Transverse colon (tissue), 4 donors: ENCODE data around the gene ZNF366. TPM values are rescaled to one million over a fixed set of nuclear protein-coding genes. Genes with fewer than 3 reads are reported as not detected.
A peak's percentile ranks its signal among the peaks of the same experiment; 100 is the strongest.

Experiments
- DNase-seq: peaks from one replicate; pipeline ENCODE4 v3.0.0-alpha.2; 2019
- H3K27ac ChIP-seq, 4 donors: fragments of 200-600 bp; sonication (generic); 2 replicates each; pipeline ENCODE4 v1.5.1; 2016 to 2018; ENCODE audit warnings: inconsistent platforms in 4 of 4
- H3K27me3 ChIP-seq: fragments of 200-600 bp; sonication (generic); 2 replicates; pipeline ENCODE4 v1.5.1; 2017; ENCODE audit warnings: inconsistent platforms
- H3K36me3 ChIP-seq, 4 donors: fragments of 200-600 bp; sonication (generic); 2 replicates each; pipeline ENCODE4 v1.5.1; 2017 to 2019; ENCODE audit warnings: inconsistent platforms in 4 of 4
- H3K4me1 ChIP-seq, 4 donors: fragments of 200-600 bp; sonication (generic); 2 replicates each; pipeline ENCODE4 v1.5.1; 2017 to 2020; ENCODE audit warnings: inconsistent platforms in 4 of 4
- H3K4me3 ChIP-seq, 4 donors: fragments of 200-600 bp; sonication (generic); 1 replicate in 1 of 4; 2 replicates in 3 of 4; pipeline versions ENCODE4 v1.5.1 to v1.6.1; 2017 to 2019; ENCODE audit warnings: inconsistent platforms in 4 of 4
- H3K9me3 ChIP-seq, 2 donors: fragments of 200-600 bp; sonication (generic); 2 replicates each; pipeline ENCODE4 v1.5.1; 2017 to 2019; ENCODE audit warnings: inconsistent platforms in 2 of 2
- CTCF ChIP-seq, 5 experiments: fragments of 200-600 bp in 3 of 5; fragments of 450-650 bp in 2 of 5; sonication (generic) in 3 of 5; IDR thresholded peaks; 1 replicate in 2 of 5; 2 replicates in 3 of 5; pipeline ENCODE4 v1.5.1; 2016 to 2017; ENCODE audit warnings: antibody characterized with exemption in 5 of 5, inconsistent platforms in 3 of 5, mild to moderate bottlenecking in 2 of 5, moderate library complexity in 1 of 5
- EP300 ChIP-seq: sonication (generic); formaldehyde crosslinking; IDR thresholded peaks from one replicate; pipeline ENCODE4 v1.6.1; 2017; ENCODE audit warnings: antibody characterized with exemption, low read depth
- POLR2A ChIP-seq: fragments of 450-650 bp; IDR thresholded peaks from one replicate; pipeline ENCODE4 v1.6.1; 2016; ENCODE audit warnings: antibody characterized with exemption, mild to moderate bottlenecking, moderate library complexity
- POLR2AphosphoS5 ChIP-seq, 3 donors: sonication (generic); formaldehyde crosslinking; IDR thresholded peaks; one replicate each; pipeline ENCODE4 v1.6.1; 2016; ENCODE audit warnings: antibody characterized with exemption in 3 of 3
- whole genome bisulfite sequencing, 2 donors: methylation state at CpG; one replicate each; pipeline ENCODE4 v1.1.5; 2018; ENCODE audit warnings: low coverage in 1 of 2; 5-methylcytosine and 5-hydroxymethylcytosine counted together
- in situ Hi-C, 4 donors: fragments of 200-750 bp; cut with MboI; loops; one replicate each; pipeline versions ENCODE4 v1.15.0 to v1.15.1; 2017; ENCODE audit warnings: low sequenced_read_pairs in 3 of 4, low pct_ligation_motif_present in 1 of 4, low pct_unique_long_range_greater_than_20kb in 1 of 4
- intact Hi-C: fragments of 100-400 bp; cut with DNase I; formaldehyde crosslinking; loops from one replicate; pipeline ENCODE4 v1.15.1; 2023; ENCODE audit warnings: low total_unique reads
- total RNA-seq, 4 donors: library from RNA; depleted of rRNA; stranded (reverse); fragments of >200 nt; gene quantifications; one replicate each; pipeline ENCODE4 v1.1.0, GENCODE V29; 2016

The ZNF366 gene
- total RNA-seq, 4 donors from 2014 or later, result 0.40 to 1.4 (median 0.72) TPM

DNA sequence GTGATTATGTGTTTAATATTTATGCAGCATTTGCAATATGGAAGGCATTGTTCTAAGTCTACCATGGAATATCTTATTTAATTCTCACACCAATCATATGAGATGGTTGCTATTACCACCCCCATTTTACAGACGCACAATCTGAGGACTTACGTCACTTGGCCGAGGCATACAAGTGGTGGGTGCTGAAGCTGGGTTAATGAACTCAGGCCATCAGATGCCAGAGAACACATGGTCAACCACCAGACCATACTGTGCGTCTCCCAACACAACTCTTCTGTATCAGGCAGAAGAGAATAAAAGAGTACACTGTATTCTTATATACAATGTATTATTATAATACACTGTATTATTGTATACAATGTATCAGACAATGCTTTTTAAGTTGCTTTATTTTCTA is 59.5 kb downstream of the ZNF366 start:
- no peak for DNase-seq
- H3K4me1 ChIP-seq, result peaks cover 10 to 20% (median 16%) of the 10 kb centered on the region in 4 donors
- WGBS, 2 donors, result 97% methylated on average over 4 of the region's 4 CpGs; no CpG with 5 or more reads in 1 of the 2 donors
- no peak overlapping the region for H3K27ac ChIP-seq
- H3K4me3 ChIP-seq, result no peak overlapping the region
- H3K36me3 ChIP-seq, result no peaks in the 10 kb centered on the region
- no peak for TF ChIP-seq CTCF (IDR thresholded peaks at IDR 0.05)
- TF ChIP-seq EP300, result no peak
- no peak for TF ChIP-seq POLR2A
- intact Hi-C loops, result no loop called here
- no peaks in the 10 kb centered on the region for H3K27me3 ChIP-seq
- in situ Hi-C loops, result no loop called here
- no peaks in the 10 kb centered on the region for H3K9me3 ChIP-seq

GRCh38 chr5:72445969-72446368 is 61.2 kb downstream of the ZNF366 start:
- Histone ChIP-seq H3K36me3 (no peaks in the 10 kb centered on the region), H3K4me3 (no peak overlapping the region), H3K27ac (peak overlapping the region in 1 of 4 donors; percentile 8), H3K4me1 (peaks cover 0 to 2% (median under 1%) of the 10 kb centered on the region in 4 donors), H3K9me3 (no peaks in the 10 kb centered on the region), H3K27me3 (no peaks in the 10 kb centered on the region)
- intact Hi-C loops, result no loop called here
- TF ChIP-seq CTCF (IDR thresholded peaks at IDR 0.05), result no peak
- no peak for TF ChIP-seq POLR2A
- TF ChIP-seq POLR2AphosphoS5 (IDR thresholded peaks at IDR 0.05), result no peak
- TF ChIP-seq EP300, result no peak
- WGBS, 2 donors, result 80% methylated on average over 2 of the region's 2 CpGs; no CpG with 5 or more reads in 1 of the 2 donors
- in situ Hi-C loops, result no loop called here
- no peak for DNase-seq

DNA sequence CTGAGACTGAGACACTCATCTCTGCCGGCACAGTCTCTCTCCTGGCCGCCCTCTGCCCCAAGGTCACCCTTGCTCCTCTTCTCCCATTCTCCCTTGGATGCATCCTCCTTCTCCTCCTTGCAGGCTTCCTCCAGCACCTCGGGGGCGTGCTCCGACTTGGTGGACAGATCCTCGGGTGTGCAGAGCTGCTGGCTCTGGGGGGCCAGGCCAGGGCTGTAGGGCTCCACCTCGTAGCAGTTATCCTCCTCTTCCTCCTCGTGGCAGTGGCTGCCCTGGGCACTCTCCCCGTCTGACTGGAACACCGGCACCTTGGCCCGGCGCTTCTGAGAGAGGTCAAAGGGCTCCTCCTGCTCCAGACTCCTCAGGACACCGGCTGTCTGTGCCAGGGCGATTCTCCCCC is 63.3 kb downstream of the ZNF366 start:
- H3K4me1 ChIP-seq, result peaks cover 0 to 6% (median 0%) of the 10 kb centered on the region in 4 donors
- no peaks in the 10 kb centered on the region for H3K36me3 ChIP-seq
- no peaks in the 10 kb centered on the region for H3K9me3 ChIP-seq
- H3K27ac ChIP-seq, result no peak overlapping the region
- DNase-seq, result no peak
- intact Hi-C loops, result no loop called here
- in situ Hi-C loops, result no loop called here
- no peaks in the 10 kb centered on the region for H3K27me3 ChIP-seq
- 83% methylated on average over 13 of the region's 14 CpGs; no CpG with 5 or more reads in 1 of the 2 donors for WGBS, 2 donors
- TF ChIP-seq CTCF (IDR thresholded peaks at IDR 0.05) (no peak), POLR2A (no peak), POLR2AphosphoS5 (IDR thresholded peaks at IDR 0.05) (no peak), EP300 (no peak)
- H3K4me3 ChIP-seq, result no peak overlapping the region

- Histone ChIP-seq H3K27ac (peak overlapping the region in 1 of 4 donors; percentile 15), H3K4me3 (no peak overlapping the region), H3K9me3 (no peaks in the 10 kb centered on the region), H3K27me3 (no peaks in the 10 kb centered on the region), H3K4me1 (peaks cover 0 to 6% (median 0%) of the 10 kb centered on the region in 4 donors), H3K36me3 (no peaks in the 10 kb centered on the region)
- no peak for DNase-seq
- intact Hi-C loops, result no loop called here
- in situ Hi-C loops, result no loop called here
- 73 to 95% methylated on average over 3 of the region's 3 CpGs for WGBS, 2 donors
- TF ChIP-seq EP300 (no peak), POLR2AphosphoS5 (IDR thresholded peaks at IDR 0.05) (no peak), POLR2A (no peak), CTCF (IDR thresholded peaks at IDR 0.05) (no peak)
Measured at GRCh38 chr5:72441862-72442540, 65.2 kb downstream of the ZNF366 start.
